ENCODE data around the gene ODC1.

The ODC1 gene

DNA sequence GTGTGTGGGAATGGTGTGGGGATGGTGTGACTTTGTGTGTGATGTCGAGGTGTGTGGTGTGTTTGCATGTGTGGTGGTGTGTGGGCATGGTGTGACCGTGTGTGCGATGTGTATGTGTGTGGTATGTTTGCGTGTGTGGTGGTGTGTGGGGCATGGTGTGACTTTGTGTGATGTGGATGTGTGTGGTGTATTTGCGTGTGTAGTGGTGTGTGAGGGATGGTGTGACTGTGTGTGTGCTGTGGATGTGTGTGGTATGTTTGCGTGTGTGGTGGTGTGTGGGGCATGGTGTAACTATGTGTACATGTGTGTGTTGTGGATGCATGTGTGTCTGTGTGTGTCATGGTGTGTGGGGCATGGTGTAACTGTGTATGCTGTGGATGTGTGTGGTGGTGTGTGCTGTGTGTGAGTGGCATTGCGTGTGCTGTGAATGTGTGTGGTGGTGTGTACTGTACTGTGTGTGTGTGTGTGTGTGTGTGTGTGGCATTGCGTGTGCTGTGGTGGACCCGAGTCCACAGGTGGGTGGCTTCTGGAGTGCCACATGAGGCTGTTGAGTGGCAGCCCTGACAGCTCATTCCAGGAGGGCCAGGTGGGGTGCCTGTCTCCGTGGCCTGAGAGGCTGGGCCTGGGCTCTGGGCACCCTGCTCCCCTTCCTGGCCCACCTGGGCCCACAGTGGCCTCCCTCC is 14.7 kb downstream of the ODC1 start:
- no peak for DNase-seq

- DNase-seq: no peak
These were observed 15.6 kb downstream of the ODC1 start for GRCh38 chr2:10432311-10433181.

DNA sequence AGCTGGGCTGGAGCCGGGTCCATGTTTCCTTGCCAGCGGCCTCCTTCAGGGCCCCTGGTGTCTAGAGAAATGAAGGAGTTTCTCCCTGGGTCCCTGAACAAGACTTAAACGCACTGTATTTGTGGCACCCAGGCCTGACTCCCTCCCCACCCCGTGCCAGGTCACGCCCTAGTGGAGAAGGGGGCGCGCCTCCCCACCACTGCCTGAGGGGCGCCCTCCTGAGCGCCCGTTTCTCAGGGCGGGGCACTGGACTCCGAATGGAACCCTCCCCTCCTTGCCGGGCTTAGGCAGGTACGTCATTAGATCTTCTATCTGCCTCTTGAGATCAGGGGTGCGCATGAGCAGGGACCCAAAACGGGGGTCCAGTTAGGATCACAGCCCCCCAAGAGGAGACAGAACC is 16.3 kb downstream of the ODC1 start:
- no peak for DNase-seq

DNA sequence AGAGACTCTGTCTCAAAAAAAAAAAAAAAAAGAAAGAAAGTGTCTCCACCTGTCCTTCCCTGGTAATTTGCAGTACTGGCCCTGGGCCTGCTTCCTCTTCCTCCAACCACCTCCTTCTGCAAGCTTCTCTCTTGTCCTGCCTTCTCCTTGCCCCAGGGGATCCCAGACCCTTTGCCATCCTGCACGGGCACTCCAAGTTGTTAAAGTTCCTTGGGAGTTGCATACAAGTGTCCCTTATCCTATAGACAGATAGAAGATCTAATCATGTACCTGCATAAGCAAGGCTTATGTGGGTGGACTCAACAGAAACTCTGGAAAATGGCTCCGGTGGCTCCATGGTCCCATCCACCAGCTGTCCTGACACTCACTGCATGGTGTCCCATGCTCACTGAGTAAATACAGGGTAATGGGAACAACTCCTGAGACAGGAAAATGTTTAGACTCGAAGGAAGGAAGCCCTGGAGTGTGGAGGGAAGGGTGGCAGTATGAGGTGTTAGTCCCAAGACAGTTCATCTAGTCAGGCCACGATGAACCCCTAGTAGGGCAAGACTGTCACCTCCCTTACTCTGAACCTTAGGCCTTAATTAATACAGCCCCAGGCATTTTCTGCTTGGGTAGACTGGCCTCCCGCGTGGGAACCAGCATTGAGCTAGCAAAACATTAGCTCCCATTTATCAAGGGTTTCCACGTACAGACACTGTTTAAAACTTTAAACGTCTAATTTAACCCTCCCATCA is 17.1 kb downstream of the ODC1 start:
- no peak for DNase-seq

GRCh38 chr2:10428924-10429323 is 19.2 kb downstream of the ODC1 start:
- DNase-seq: no peak

DNA sequence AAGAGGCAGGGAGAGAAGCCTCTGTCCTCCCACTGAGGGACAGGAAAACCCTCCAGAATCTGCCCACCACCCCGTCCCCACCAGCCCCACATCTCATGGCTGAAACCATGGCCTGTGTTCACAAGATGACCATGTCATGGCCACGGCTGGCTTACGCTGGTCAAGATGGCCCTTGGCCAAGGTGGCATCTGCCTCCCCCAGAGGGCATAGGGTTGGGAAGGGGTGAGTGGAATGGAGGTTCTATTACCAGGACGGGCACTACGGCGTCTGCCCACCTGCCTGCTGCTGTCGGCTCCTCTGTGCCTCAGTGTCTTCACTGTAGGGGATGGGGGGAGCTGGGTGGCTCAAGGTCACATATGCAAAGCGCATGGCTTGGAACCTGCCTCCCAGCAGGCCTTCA is 19.8 kb downstream of the ODC1 start:
- DNase-seq: no peak

DNA sequence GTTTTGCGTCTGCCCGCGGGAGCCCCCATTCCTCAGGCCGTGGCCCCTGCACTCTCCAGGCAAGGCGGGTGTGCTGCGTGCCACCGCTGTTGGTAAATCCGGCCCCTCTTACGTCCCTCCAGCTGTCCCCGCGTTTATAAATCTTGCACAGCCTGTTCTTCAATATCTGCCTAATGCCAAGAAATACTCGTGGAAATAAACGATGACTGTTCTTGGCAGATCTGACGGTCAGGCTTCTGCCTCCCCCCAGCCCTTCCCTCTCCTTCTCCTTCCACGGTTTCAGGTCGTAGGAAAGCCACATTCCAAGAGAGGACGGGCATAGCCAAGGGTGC is 20.5 kb downstream of the ODC1 start:
- no peak for DNase-seq

DNA sequence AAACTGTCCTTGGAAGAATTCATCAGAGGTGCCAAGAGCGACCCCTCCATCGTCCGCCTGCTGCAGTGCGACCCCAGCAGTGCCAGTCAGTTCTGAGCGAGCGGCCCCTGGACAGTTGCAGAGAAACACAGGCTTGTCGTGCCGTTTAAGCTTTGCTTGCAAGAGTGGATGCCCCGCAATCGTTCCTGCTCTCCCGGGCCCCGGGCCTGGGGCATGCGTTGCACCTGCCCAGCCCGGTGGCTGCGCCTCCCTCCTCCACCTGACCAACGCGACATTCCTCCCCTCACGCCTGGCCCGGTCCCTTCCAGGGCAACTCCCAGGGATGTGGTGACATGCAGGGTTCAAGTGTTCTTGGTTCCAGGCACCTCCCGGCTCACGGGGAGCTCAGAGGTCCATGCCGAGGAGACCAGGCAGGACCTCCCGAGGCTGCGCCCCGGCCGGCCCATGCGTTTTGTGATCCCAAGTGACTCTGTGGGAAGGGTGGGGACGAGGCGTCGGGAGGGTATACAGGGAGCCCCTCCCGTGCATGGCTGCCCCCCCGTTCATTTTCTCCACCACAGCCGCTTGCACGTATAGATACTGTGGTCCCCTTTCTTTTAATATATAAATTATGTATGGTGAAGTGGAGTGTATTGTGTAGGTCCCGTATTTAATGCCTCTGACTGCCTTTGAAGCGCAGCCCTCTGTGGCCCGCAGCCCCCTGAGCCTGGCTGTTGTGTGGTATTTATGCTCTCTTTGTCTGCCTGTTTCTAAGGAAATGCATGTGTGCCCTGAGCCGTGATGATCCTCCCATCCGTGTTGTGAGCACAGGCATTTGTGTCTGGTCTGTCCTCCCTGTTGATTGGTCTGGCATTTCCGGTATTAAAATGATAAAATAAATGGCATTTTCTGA is 21.2 kb downstream of the ODC1 start:
- no peak for DNase-seq

DNA sequence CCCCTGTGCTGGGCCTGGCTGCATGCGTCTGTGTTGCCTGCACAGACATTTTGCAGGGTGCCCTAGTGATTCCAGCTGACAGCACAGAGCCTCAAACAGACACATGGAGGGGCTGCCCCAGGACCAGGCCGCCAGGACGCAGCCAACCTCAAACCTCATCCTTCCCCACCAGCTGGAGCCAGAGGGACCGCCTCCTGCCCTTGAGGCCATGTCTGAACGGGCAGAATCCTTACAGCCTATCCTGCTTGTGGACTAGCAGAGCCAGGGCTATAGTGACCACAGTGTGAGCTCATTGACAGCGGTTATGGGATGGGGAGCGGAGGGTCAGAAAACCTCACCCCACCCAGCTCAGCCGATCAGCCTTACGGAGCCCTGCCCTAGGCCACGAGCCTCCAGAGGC is 22.4 kb downstream of the ODC1 start:
- no peak for DNase-seq

DNA sequence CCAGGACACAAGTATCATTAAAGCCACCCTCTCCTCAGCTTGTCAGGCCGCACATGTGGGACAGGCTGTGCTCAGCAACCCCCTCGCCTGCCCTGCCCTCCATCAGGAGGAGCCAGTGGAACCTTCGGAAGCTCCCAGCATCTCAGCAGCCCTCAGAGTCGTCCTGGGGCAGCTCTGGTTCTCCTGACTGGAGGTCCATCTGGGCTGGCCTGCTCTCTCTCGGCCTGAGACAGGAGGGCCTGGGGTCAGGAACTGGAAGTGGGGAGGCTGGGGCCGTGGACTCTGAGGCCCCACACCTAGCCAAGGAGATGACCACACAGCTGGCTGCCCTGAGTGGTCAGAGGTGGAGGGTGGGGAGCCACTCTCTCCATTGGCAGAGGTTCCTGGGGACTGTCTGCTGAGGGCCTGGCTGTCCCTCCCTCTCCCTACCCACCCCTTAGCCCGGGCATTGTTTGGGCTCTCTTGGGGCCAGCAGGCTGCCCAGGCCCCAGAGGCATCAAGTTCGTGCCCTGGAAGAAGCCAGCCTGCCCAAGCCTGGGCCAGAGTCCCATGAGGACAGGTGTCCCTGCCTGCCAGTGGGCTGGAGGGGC is 23.1 kb downstream of the ODC1 start:
- no peak for DNase-seq

DNA sequence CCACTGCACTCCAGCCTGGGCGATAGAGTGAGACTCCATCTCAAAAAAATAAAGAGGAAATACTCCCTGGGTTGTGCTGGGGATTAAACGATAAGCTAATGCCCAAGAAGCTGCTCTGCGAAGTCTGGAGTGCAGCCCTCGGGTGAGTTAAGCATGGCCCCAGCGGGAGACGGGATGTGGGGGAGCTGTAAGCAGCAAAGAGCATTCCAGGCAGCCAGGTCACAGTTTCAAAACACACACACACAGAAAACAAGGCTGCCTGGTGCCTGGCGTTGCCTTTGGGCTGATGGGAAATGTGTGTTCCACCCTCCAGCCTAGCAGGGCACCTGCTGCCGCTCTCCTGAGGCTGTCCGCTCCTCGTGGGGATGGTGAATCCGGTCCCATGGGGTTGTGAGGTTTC is 24.1 kb downstream of the ODC1 start:
- no peak for DNase-seq

DNA sequence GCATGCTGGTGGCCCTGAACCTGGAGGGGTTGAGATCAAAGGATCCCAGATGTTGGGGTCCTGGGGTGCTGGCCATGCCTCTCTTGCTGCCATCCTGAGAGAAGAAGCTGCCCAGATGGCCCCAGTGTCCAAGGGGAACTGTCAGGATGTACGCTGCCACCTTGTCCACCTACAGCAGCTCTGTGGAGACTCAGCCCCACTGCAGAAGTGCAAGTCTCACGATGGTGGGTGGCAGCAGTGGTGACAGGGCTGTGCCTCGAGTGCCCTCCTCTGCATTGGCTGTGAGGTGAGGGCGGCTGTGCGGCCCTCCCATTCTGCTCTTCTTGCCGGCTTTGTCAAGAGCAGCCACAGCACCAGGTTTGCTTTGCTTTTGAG is 24.7 kb downstream of the ODC1 start:
- no peak for DNase-seq

- DNase-seq: no peak
These were observed 25.3 kb downstream of the ODC1 start for GRCh38 chr2:10422732-10423399.

- no peak for DNase-seq
These were observed 25.9 kb downstream of the ODC1 start for GRCh38 chr2:10422251-10422650.

GRCh38 chr2:10419553-10420257 is 28.4 kb downstream of the ODC1 start:
- DNase-seq: no peak

DNA sequence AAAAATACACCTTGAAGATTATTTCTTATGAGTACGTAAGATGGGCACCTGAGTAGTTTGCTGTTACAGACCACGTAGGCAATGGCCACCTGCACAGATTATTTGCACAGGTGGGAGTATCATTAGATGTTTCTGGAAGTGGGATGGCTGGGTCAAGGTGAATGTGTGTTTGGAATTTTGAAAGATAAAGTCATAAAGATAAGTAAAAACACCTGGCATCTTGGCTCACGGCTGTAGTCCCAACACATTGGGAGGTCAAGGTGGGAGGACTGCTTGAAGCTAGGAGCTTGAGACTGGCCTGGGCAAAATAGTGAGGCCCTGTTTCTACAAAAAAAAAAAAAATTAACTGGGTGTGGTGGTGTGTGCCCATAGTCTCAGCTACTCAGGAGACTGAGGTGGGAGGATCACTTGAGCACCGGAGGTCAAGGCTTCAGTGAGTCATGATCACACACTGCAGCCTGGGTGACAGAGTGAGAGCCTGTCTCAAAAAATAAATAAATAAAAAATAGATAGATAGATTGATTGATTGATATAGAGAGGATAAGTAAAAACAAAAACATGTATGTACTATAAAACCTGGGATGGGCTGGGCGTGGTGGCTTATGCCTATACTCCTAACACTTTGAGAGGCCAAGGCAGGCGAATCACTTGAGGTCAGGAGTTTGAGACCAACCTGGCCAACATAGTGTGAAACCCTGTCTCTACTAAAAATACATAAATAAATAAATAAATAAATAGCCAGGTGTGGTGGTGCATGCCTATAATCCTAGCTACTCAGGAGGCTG is 30.4 kb downstream of the ODC1 start:
- DNase-seq: no peak

- DNase-seq: no peak
These were observed 32.5 kb downstream of the ODC1 start for GRCh38 chr2:10415640-10416039.

- no peak for DNase-seq
These were observed 33.1 kb downstream of the ODC1 start for GRCh38 chr2:10415048-10415447.

GRCh38 chr2:10414591-10414990 is 33.5 kb downstream of the ODC1 start:
- no peak for DNase-seq

GRCh38 chr2:10413991-10414451 is 34.1 kb downstream of the ODC1 start:
- no peak for DNase-seq
